Mammary epithelial cell (primary cell): ENCODE measurements around the gene KCNJ3.

Experiments used
- EZH2 ChIP-seq: IDR thresholded peaks from 2 replicates; pipeline ENCODE4 v1.6.1; 2012; ENCODE audit warnings: low read length, inconsistent platforms, borderline replicate concordance
- TF ChIP-seq, protein P1 (sequence below), 2 donors: IDR thresholded peaks in 1 of 2; conservative IDR thresholded peaks in 1 of 2; 2 replicates each; pipeline ENCODE4 v1.5.1; 2011 to 2012; ENCODE audit warnings: inconsistent platforms in 2 of 2, low read length in 2 of 2, mild to moderate bottlenecking in 2 of 2, control low read depth in 1 of 2, low read depth in 1 of 2; ENCODE audit not compliant: insufficient read depth in 1 of 2; ENCODE audit errors: extremely low read depth in 1 of 2

DNA sequence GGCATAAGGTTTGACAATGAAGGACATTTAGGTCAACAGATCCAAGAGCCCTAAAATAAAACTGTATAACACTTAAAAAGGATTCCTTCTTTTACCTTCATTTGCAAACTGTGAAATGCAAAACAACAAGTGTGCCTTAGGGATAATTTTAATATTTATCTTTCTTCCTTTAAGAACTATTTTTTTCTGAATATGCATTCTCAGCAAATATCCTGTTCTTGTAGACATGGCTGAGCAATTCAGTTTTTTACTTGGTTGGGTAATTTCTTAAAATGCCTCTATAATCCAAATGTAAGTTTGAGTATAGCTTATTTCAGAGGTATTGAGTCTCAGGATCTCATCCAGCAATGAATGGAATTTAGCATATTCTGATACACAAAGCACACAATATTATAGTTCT is 43.0 kb upstream of the KCNJ3 start:
- TF ChIP-seq, protein P1, sequence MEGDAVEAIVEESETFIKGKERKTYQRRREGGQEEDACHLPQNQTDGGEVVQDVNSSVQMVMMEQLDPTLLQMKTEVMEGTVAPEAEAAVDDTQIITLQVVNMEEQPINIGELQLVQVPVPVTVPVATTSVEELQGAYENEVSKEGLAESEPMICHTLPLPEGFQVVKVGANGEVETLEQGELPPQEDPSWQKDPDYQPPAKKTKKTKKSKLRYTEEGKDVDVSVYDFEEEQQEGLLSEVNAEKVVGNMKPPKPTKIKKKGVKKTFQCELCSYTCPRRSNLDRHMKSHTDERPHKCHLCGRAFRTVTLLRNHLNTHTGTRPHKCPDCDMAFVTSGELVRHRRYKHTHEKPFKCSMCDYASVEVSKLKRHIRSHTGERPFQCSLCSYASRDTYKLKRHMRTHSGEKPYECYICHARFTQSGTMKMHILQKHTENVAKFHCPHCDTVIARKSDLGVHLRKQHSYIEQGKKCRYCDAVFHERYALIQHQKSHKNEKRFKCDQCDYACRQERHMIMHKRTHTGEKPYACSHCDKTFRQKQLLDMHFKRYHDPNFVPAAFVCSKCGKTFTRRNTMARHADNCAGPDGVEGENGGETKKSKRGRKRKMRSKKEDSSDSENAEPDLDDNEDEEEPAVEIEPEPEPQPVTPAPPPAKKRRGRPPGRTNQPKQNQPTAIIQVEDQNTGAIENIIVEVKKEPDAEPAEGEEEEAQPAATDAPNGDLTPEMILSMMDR (conservative IDR thresholded peaks at IDR 0.05 in 1 of 2, IDR thresholded peaks at IDR 0.05 in 1 of 2; ENCODE audit: extremely low read depth in 1 of 2, insufficient read depth in 1 of 2, low read depth in 1 of 2, low read length in 2 of 2), result no peak
- no peak for TF ChIP-seq EZH2
